ENCODE data around the gene TMOD3.

Gene TMOD3

GRCh38 chr15:51863131-51863530, 33.7 kb downstream of the TMOD3 start:
- DNase-seq (ENCODE audit: low read depth): no peak
- no peak overlapping the region for H3K4me3 ChIP-seq (ENCODE audit: low read depth, low read length)
- TF ChIP-seq MAX (IDR thresholded peaks at IDR 0.05; ENCODE audit: low read depth, low read length) (no peak), MYC (IDR thresholded peaks at IDR 0.05; ENCODE audit: low read depth, low read length) (no peak), CTCF (IDR thresholded peaks at IDR 0.05; ENCODE audit: low read depth, low read length) (no peak), POLR2A (IDR thresholded peaks at IDR 0.05; ENCODE audit: extremely low read depth, insufficient read length) (no peak)

- no peak for TF ChIP-seq CTCF (IDR thresholded peaks at IDR 0.05; ENCODE audit: low read depth, low read length)
- TF ChIP-seq MYC (IDR thresholded peaks at IDR 0.05; ENCODE audit: low read depth, low read length): no peak
- TF ChIP-seq POLR2A (IDR thresholded peaks at IDR 0.05; ENCODE audit: extremely low read depth, insufficient read length): no peak
- no peak for TF ChIP-seq MAX (IDR thresholded peaks at IDR 0.05; ENCODE audit: low read depth, low read length)
- no peak for DNase-seq (ENCODE audit: low read depth)
- H3K4me3 ChIP-seq (ENCODE audit: low read depth, low read length): no peak overlapping the region
These were observed 35.1 kb downstream of the TMOD3 start for GRCh38 chr15:51864408-51865056.

- no peak for TF ChIP-seq POLR2A (IDR thresholded peaks at IDR 0.05; ENCODE audit: extremely low read depth, insufficient read length)
- no peak for TF ChIP-seq MYC (IDR thresholded peaks at IDR 0.05; ENCODE audit: low read depth, low read length)
- no peak for TF ChIP-seq MAX (IDR thresholded peaks at IDR 0.05; ENCODE audit: low read depth, low read length)
- TF ChIP-seq CTCF (IDR thresholded peaks at IDR 0.05; ENCODE audit: low read depth, low read length): no peak
- H3K4me3 ChIP-seq (ENCODE audit: low read depth, low read length): no peak overlapping the region
- no peak for DNase-seq (ENCODE audit: low read depth)
These were observed 35.9 kb downstream of the TMOD3 start for GRCh38 chr15:51865317-51865716.

GRCh38 chr15:51866161-51866560, 36.7 kb downstream of the TMOD3 start:
- DNase-seq (ENCODE audit: low read depth): no peak
- TF ChIP-seq CTCF (IDR thresholded peaks at IDR 0.05; ENCODE audit: low read depth, low read length): no peak
- TF ChIP-seq MAX (IDR thresholded peaks at IDR 0.05; ENCODE audit: low read depth, low read length): no peak
- no peak overlapping the region for H3K4me3 ChIP-seq (ENCODE audit: low read depth, low read length)

- no peak overlapping the region for H3K4me3 ChIP-seq (ENCODE audit: low read depth, low read length)
- TF ChIP-seq MAX (IDR thresholded peaks at IDR 0.05; ENCODE audit: low read depth, low read length) (no peak), MYC (IDR thresholded peaks at IDR 0.05; ENCODE audit: low read depth, low read length) (no peak), POLR2A (IDR thresholded peaks at IDR 0.05; ENCODE audit: extremely low read depth, insufficient read length) (no peak), CTCF (IDR thresholded peaks at IDR 0.05; ENCODE audit: low read depth, low read length) (no peak)
These were observed 37.3 kb downstream of the TMOD3 start for GRCh38 chr15:51866751-51867150.

More at GRCh38 chr15:51866751-51867150, 37.3 kb downstream of the TMOD3 start:
- no peak for DNase-seq (ENCODE audit: low read depth)

All from NB4 (cell line).